Pancreas (tissue), 10 donors: ENCODE data around the gene BCAS4. TPM values are rescaled to one million over a fixed set of nuclear protein-coding genes. Genes with fewer than 3 reads are reported as not detected.

Experiments
- ATAC-seq, 4 donors: fragments of 200-7000 bp; cut with Tn5 transposase; one replicate each; pipeline versions ENCODE4 v1.8.0 to v1.9.1; 2020; ENCODE audit warnings: mild to moderate bottlenecking in 4 of 4, moderate library complexity in 4 of 4
- DNase-seq, 6 donors: peaks; one replicate each; pipeline ENCODE4 v3.0.0-alpha.2; 2020
- FAIRE-seq: peaks from 2 replicates; lab custom pipeline; 2012; peaks lifted over from hg19 to GRCh38; lab: Jason Lieb, UNC
- H3K27ac ChIP-seq, 4 donors: fragments of 200-600 bp; sonication (generic); 1 replicate in 3 of 4; 2 replicates in 1 of 4; pipeline versions ENCODE4 v1.5.0 to v1.8.0; 2020
- H3K27me3 ChIP-seq, 4 donors: fragments of 200-600 bp; one replicate each; pipeline ENCODE4 v1.8.0; 2021
- H3K36me3 ChIP-seq, 3 donors: fragments of 200-600 bp; sonication (generic) in 1 of 3; one replicate each; pipeline versions ENCODE4 v1.5.0 to v1.8.0; 2020 to 2021
- H3K4me1 ChIP-seq, 3 donors: fragments of 200-600 bp; one replicate each; pipeline ENCODE4 v1.8.0; 2021
- H3K4me3 ChIP-seq, 4 donors: fragments of 200-600 bp; sonication (generic) in 2 of 4; one replicate each; pipeline versions ENCODE4 v1.5.0 to v1.8.0; 2020 to 2021
- H3K9me3 ChIP-seq, 4 donors: fragments of 200-600 bp; one replicate each; pipeline ENCODE4 v1.8.0; 2021
- CTCF ChIP-seq, 4 donors: fragments of 200-600 bp; sonication (generic) in 3 of 4; IDR thresholded peaks; one replicate each; pipeline versions ENCODE4 v1.5.0 to v1.8.0; 2021; ENCODE audit warnings: antibody characterized with exemption in 4 of 4
- WGBS, 2 donors: extraction: QIAGEN DNeasy Blood & Tissue Kit; methylation state at CpG; one replicate each; pipeline ENCODE4 v1.1.7; 2013; 5-methylcytosine and 5-hydroxymethylcytosine counted together
- intact Hi-C, 3 donors: fragments of 100-400 bp; cut with DNase I; formaldehyde crosslinking; loops; one replicate each; pipeline versions ENCODE4 v1.11.1 to v1.14.2; 2022
- polyA plus RNA-seq, 2 donors: library from polyadenylated mRNA; stranded (reverse); fragments of 200-250 nt; gene quantifications; one replicate each; pipeline ENCODE4 v1.2.3, GENCODE V29; 2013
- total RNA-seq, 6 donors: library from RNA; stranded (reverse); fragmentation: NEBNext Ultra II Directional in 4 of 6; extraction: Animal tissue kit (Norgen Biotek cat#: 25700) in 4 of 6; gene quantifications; one replicate each; pipeline versions ENCODE4 v1.2.1 to v1.2.4, GENCODE V29; 2021 to 2023
- donor health status: healthy with polysubstance abuse.
- donor health status: DM: no; HTN: no; CAD: no; lungs with moderate emphysema.
- donor health status: DM: no; HTN: no; CAD: no.
- donor health status: control.
- donor health status: control.
- donor health status: Bipolar disorder and iron deficiency.
- donor health status: DM: yes; HTN: yes; CAD: no.
- donor health status: DM: no; HTN: no; CAD: no.
- donor health status: DM: no; HTN: no; CAD: no.
- donor health status: DM: yes; HTN: yes; CAD: no.

The BCAS4 gene
- total and polyA plus RNA-seq, 8 donors = 0.85 to 4.8 (median 1.9) TPM

- intact Hi-C loops = loop anchor here in 1 of 3 donors (10.0 kb wide), 1 partner anchor 109 kb away; the partner anchor contains the start of gene BCAS4
- Histone ChIP-seq H3K4me1 (peaks cover 0 to 8% (median 6%) of the 10 kb centered on the region in 3 donors), H3K4me3 (no peak overlapping the region), H3K36me3 (peaks cover 0 to 25% (median 0%) of the 10 kb centered on the region in 3 donors), H3K9me3 (no peaks in the 10 kb centered on the region), H3K27me3 (no peaks in the 10 kb centered on the region), H3K27ac (no peak overlapping the region)
- TF ChIP-seq CTCF (IDR thresholded peaks at IDR 0.05) = no peak
- WGBS, 2 donors = 53 to 54% methylated on average over 8 of the region's 8 CpGs
- FAIRE-seq (no peak), DNase-seq (no peak), ATAC-seq (peak in 2 of 4 donors; percentile 62 to 65)
Measured at GRCh38 chr20:50903353-50904051, 108.6 kb downstream of the BCAS4 start.

- H3K4me3 ChIP-seq = no peak overlapping the region
- no peaks in the 10 kb centered on the region for H3K9me3 ChIP-seq
- H3K36me3 ChIP-seq = peaks cover 0 to 25% (median 0%) of the 10 kb centered on the region in 3 donors
- intact Hi-C loops = loop anchor here in 1 of 3 donors (10.0 kb wide), 1 partner anchor 109 kb away; the partner anchor contains the start of gene BCAS4
- no peak for FAIRE-seq
- H3K4me1 ChIP-seq = peaks cover 0 to 8% (median 6%) of the 10 kb centered on the region in 3 donors
- DNase-seq = no peak
- peak in 2 of 4 donors; percentile 32 to 36 for ATAC-seq
- 73 to 77% methylated on average over 6 of the region's 6 CpGs for WGBS, 2 donors
- TF ChIP-seq CTCF (IDR thresholded peaks at IDR 0.05) = no peak
- no peak overlapping the region for H3K27ac ChIP-seq
- no peaks in the 10 kb centered on the region for H3K27me3 ChIP-seq
Measured at GRCh38 chr20:50904067-50904570, 109.3 kb downstream of the BCAS4 start.

- peaks cover 6 to 15% (median 11%) of the 10 kb centered on the region in 3 donors for H3K4me1 ChIP-seq
- H3K27me3 ChIP-seq = no peaks in the 10 kb centered on the region
- H3K9me3 ChIP-seq = no peaks in the 10 kb centered on the region
- 87 to 91% methylated on average over 3 of the region's 3 CpGs for WGBS, 2 donors
- H3K4me3 ChIP-seq = no peak overlapping the region
- intact Hi-C loops = loop anchor here in 1 of 3 donors (10.0 kb wide), 1 partner anchor 115 kb away; the partner anchor contains the start of gene BCAS4
- no peak overlapping the region for H3K27ac ChIP-seq
- TF ChIP-seq CTCF (IDR thresholded peaks at IDR 0.05) = no peak
- no peaks in the 10 kb centered on the region for H3K36me3 ChIP-seq
- ATAC-seq (no peak), DNase-seq (no peak), FAIRE-seq (no peak)
Measured at GRCh38 chr20:50909413-50909812, 114.6 kb downstream of the BCAS4 start.

- H3K4me1 ChIP-seq = peaks cover 15 to 19% (median 16%) of the 10 kb centered on the region in 3 donors
- FAIRE-seq = no peak
- 56 to 64% methylated on average over 3 of the region's 3 CpGs for WGBS, 2 donors
- peak in 1 of 4 donors; percentile 28 for ATAC-seq
- no peaks in the 10 kb centered on the region for H3K36me3 ChIP-seq
- TF ChIP-seq CTCF (IDR thresholded peaks at IDR 0.05) = no peak
- no peak for DNase-seq
- no peak overlapping the region for H3K4me3 ChIP-seq
- intact Hi-C loops = no loop called here
- no peaks in the 10 kb centered on the region for H3K9me3 ChIP-seq
- no peak overlapping the region for H3K27ac ChIP-seq
- H3K27me3 ChIP-seq = no peaks in the 10 kb centered on the region
Measured at GRCh38 chr20:50911030-50911429, 116.2 kb downstream of the BCAS4 start.
